SK-N-SH (cell line): ENCODE results near the gene GSTM2.
"Not testable (repeated sequence)": the region's sequence is repeated elsewhere in the genome, so short reads cannot be mapped to it uniquely, and the experiment has no call there.

ENCODE experiments used
- CTCF ChIP-seq: fragments of 200-600 bp; sonication (generic); IDR thresholded peaks from 2 replicates; pipeline ENCODE4 v1.6.1; 2017; ENCODE audit warnings: antibody characterized with exemption, mild to moderate bottlenecking, moderate library complexity
- RAD21 ChIP-seq: IDR thresholded peaks from 2 replicates; pipeline ENCODE4 v1.6.1; 2012; ENCODE audit warnings: mild to moderate bottlenecking, low read length
- REST ChIP-seq: IDR thresholded peaks from 2 replicates; pipeline ENCODE4 v1.6.1; 2012; ENCODE audit warnings: mild to moderate bottlenecking, low read depth, low read length, moderate library complexity
- TAF1 ChIP-seq: IDR thresholded peaks from 2 replicates; pipeline ENCODE4 v1.6.1; 2012; ENCODE audit warnings: low read depth, mild to moderate bottlenecking, low read length, moderate library complexity, borderline replicate concordance

DNA sequence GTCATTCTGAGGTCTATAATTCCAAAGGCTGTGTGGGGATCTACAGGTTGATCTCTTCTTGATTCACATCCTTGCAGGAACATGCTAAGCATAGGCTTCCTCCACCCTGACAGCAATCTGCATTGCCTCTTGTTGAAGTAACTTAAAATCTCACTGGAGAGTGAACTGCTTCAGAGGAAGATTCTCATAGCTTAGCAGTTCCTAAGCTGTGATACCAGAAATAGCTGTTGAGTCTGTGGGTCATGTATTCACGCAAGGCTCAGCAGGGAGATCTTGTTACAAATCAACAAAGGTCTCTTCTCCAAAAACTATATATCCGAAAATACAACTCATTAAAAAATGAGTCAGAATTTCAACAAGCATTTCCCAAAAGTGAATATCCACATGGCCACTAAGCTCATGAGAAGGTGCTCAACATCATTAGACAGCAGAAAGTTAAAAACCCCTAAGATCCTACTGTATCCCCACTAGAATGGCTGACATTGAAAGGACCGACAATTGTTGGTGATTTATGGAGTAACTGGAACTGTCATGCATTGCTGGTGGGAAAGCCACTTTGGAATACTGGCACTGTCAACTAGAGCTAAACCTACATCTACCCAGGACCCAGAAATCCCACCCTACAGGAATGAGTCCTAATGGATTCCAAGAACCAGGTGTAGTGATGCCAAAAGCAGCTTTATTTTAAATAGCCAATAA lies 9.0 kb downstream of the GSTM2 start:
- TF ChIP-seq REST, TAF1, RAD21, CTCF: not testable (repeated sequence)
